ENCODE results near the gene UCMA. TPM values are rescaled to one million over a fixed set of nuclear protein-coding genes. Genes with fewer than 3 reads are reported as not detected.
"Not testable (repeated sequence)": the region's sequence is repeated elsewhere in the genome, so short reads cannot be mapped to it uniquely, and the experiment has no call there.

Gene UCMA
- total and polyA plus RNA-seq, 2 donors (not counting 1 experiment from before 2014, with no cell fraction given): not detected

DNA sequence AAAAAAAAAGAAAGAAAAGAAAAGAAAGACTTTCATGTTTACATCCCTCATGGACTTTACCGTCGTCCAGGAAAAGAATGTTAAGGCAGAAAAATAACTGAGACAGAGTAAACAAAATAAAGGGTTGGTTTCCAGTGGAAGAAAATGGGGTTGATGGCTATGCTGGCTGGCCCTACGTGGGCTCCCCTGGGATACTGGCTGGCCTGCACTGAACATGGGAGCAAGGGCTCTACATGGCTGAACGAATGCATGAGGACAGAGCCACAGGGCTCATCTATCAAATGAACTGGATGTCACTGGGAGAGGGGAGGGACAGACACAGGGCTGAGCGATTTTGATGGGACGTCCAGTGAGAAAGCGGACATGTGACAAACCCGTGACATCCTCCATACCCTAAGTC is 2.5 kb upstream of the UCMA start:
- Histone ChIP-seq H3K4me2 (ENCODE audit: extremely low read depth, insufficient read depth, low read length) (no peak overlapping the region), H3K36me3 (ENCODE audit: control insufficient read depth, insufficient read depth, low read length) (no peaks in the 10 kb centered on the region), H3K4me1 (ENCODE audit: control insufficient read depth, extremely low read depth, insufficient read depth, low read length) (no peaks in the 10 kb centered on the region), H3K27ac (ENCODE audit: insufficient read depth, low read length) (no peak overlapping the region), H3K79me2 (ENCODE audit: control insufficient read depth, insufficient read depth, low read length) (no peaks in the 10 kb centered on the region), H3K9ac (ENCODE audit: insufficient read depth, low read length) (no peak overlapping the region), H2AFZ (ENCODE audit: low read length) (no peak overlapping the region), H4K20me1 (ENCODE audit: control insufficient read depth, extremely low read depth, insufficient read depth, low read length) (no peaks in the 10 kb centered on the region), H3K9me3 (ENCODE audit: control insufficient read depth, insufficient read depth, low read depth, low read length) (no peaks in the 10 kb centered on the region), H3K4me3 (replicated peaks in 1 of 4; ENCODE audit: control extremely low read depth in 1 of 4, insufficient read depth in 1 of 4, low read depth in 3 of 4, low read length in 4 of 4) (no peak overlapping the region), H3K27me3 (ENCODE audit: control insufficient read depth, insufficient read depth, low read length) (no peaks in the 10 kb centered on the region)
- no peak for DNase-seq (ENCODE audit: low read depth in 2 of 2)
- TF ChIP-seq EZH2 (IDR thresholded peaks at IDR 0.05; ENCODE audit: low read length, missing control alignments): no peak
- TF ChIP-seq, protein P1, sequence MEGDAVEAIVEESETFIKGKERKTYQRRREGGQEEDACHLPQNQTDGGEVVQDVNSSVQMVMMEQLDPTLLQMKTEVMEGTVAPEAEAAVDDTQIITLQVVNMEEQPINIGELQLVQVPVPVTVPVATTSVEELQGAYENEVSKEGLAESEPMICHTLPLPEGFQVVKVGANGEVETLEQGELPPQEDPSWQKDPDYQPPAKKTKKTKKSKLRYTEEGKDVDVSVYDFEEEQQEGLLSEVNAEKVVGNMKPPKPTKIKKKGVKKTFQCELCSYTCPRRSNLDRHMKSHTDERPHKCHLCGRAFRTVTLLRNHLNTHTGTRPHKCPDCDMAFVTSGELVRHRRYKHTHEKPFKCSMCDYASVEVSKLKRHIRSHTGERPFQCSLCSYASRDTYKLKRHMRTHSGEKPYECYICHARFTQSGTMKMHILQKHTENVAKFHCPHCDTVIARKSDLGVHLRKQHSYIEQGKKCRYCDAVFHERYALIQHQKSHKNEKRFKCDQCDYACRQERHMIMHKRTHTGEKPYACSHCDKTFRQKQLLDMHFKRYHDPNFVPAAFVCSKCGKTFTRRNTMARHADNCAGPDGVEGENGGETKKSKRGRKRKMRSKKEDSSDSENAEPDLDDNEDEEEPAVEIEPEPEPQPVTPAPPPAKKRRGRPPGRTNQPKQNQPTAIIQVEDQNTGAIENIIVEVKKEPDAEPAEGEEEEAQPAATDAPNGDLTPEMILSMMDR (conservative IDR thresholded peaks at IDR 0.05 in 1 of 2, IDR thresholded peaks at IDR 0.05 in 1 of 2; ENCODE audit: low read depth in 1 of 2, low read length in 2 of 2): no peak

DNA sequence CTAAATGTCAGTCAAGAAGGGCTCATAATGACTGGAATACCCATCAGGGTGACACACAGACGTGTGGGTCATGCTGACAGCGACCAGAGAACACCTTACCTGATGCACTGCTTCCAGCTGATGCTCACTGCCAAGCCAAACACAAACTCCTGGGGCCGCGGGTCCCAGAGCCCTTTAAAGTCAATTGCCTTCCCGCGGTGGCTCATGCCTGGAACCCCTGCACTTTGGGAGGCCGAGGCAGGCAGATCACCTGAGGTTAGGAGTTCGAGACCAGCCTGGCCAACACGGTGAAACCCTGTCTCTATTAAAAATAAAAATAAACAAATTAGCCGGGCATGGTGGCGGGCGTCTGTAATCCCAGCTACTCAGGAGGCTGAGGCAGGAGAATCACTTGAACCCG is 562 bp upstream of the UCMA start:
- not testable (repeated sequence) for DNase-seq (ENCODE audit: low read depth in 2 of 2); H3K9me3 ChIP-seq (ENCODE audit: control insufficient read depth, insufficient read depth, low read depth, low read length); H3K79me2 ChIP-seq (ENCODE audit: control insufficient read depth, insufficient read depth, low read length); H3K27me3 ChIP-seq (ENCODE audit: control insufficient read depth, insufficient read depth, low read length); H3K27ac ChIP-seq (ENCODE audit: insufficient read depth, low read length); H4K20me1 ChIP-seq (ENCODE audit: control insufficient read depth, extremely low read depth, insufficient read depth, low read length); H3K9ac ChIP-seq (ENCODE audit: insufficient read depth, low read length); H3K4me2 ChIP-seq (ENCODE audit: extremely low read depth, insufficient read depth, low read length); H3K36me3 ChIP-seq (ENCODE audit: control insufficient read depth, insufficient read depth, low read length); H2AFZ ChIP-seq (ENCODE audit: low read length); H3K4me1 ChIP-seq (ENCODE audit: control insufficient read depth, extremely low read depth, insufficient read depth, low read length); H3K4me3 ChIP-seq (replicated peaks in 1 of 4; ENCODE audit: control extremely low read depth in 1 of 4, insufficient read depth in 1 of 4, low read depth in 3 of 4, low read length in 4 of 4)

DNA sequence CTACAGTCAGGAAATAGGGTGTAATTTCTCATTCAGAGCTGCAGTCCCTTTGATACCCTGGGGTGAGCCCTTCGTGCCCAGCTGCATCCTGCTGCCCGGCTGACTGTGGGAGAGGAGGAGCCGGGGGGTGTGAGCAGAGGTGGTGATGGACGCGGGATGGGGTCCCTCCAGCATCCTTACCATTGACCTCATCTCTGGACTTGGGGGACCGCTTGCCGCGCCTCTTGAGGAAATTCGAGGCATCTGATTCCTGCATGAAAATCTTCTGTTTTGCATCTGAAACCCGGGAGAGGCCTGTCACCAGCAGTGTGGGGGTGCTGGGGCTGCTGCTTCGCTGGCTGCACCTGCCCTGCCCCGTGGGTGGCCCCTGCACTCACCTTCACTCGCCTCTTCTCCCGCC is 816 bp downstream of the UCMA start:
- H3K27me3 ChIP-seq (ENCODE audit: control insufficient read depth, insufficient read depth, low read length): no peaks in the 10 kb centered on the region
- DNase-seq (ENCODE audit: low read depth in 2 of 2): no peak
- H4K20me1 ChIP-seq (ENCODE audit: control insufficient read depth, extremely low read depth, insufficient read depth, low read length): no peaks in the 10 kb centered on the region
- H3K9me3 ChIP-seq (ENCODE audit: control insufficient read depth, insufficient read depth, low read depth, low read length): no peaks in the 10 kb centered on the region
- H3K4me1 ChIP-seq (ENCODE audit: control insufficient read depth, extremely low read depth, insufficient read depth, low read length): no peaks in the 10 kb centered on the region
- H3K4me2 ChIP-seq (ENCODE audit: extremely low read depth, insufficient read depth, low read length): no peak overlapping the region
- H3K79me2 ChIP-seq (ENCODE audit: control insufficient read depth, insufficient read depth, low read length): no peaks in the 10 kb centered on the region
- no peak overlapping the region for H2AFZ ChIP-seq (ENCODE audit: low read length)
- H3K9ac ChIP-seq (ENCODE audit: insufficient read depth, low read length): no peak overlapping the region
- no peaks in the 10 kb centered on the region for H3K36me3 ChIP-seq (ENCODE audit: control insufficient read depth, insufficient read depth, low read length)
- H3K4me3 ChIP-seq (replicated peaks in 1 of 4; ENCODE audit: control extremely low read depth in 1 of 4, insufficient read depth in 1 of 4, low read depth in 3 of 4, low read length in 4 of 4): no peak overlapping the region
- H3K27ac ChIP-seq (ENCODE audit: insufficient read depth, low read length): no peak overlapping the region
- no peak for TF ChIP-seq EZH2 (IDR thresholded peaks at IDR 0.05; ENCODE audit: low read length, missing control alignments)
- TF ChIP-seq, protein P1 (conservative IDR thresholded peaks at IDR 0.05 in 1 of 2, IDR thresholded peaks at IDR 0.05 in 1 of 2; ENCODE audit: low read depth in 1 of 2, low read length in 2 of 2): no peak
